Gastroesophageal sphincter (tissue), 4 donors: ENCODE measurements around the gene SERPINA1. TPM values are rescaled to one million over a fixed set of nuclear protein-coding genes. Genes with fewer than 3 reads are reported as not detected.

ENCODE experiments used
- total RNA-seq, 4 donors: library from RNA; depleted of rRNA; stranded (reverse); fragments of >200 nt; gene quantifications; one replicate each; pipeline ENCODE4 v1.1.0, GENCODE V29; 2016

Gene SERPINA1
- total RNA-seq, 4 donors from 2014 or later: 1.7 to 22.1 (median 9.4) TPM

Other genes with a start within 250 kb of the SERPINA1 start
- gene PPP4R4, start 214.3 kb downstream of the SERPINA1 start, total RNA-seq: 1 to 10 TPM in 2 of 4 donors, under 1 TPM in 2; 0.12 to 6.5 (median 1.4) TPM
- gene SERPINA10, start 95.3 kb downstream of the SERPINA1 start, total RNA-seq: not detected
- not detected for gene SERPINA6, start 65.3 kb downstream of the SERPINA1 start, total RNA-seq
- gene SERPINA2, start 21.9 kb downstream of the SERPINA1 start, total RNA-seq: not detected
- gene SERPINA11, start 64.2 kb upstream of the SERPINA1 start, total RNA-seq: not detected
- gene SERPINA9, start 87.6 kb upstream of the SERPINA1 start, total RNA-seq: not detected
- gene SERPINA12, start 120.9 kb upstream of the SERPINA1 start, total RNA-seq: not detected
- gene SERPINA4, start 172.8 kb upstream of the SERPINA1 start, total RNA-seq: not detected
- 1 to 10 TPM; 2.3 to 8.4 (median 3.7) TPM for gene SERPINA5, start 192.8 kb upstream of the SERPINA1 start, total RNA-seq
- gene SERPINA3, start 223.8 kb upstream of the SERPINA1 start, total RNA-seq: 100 to 1,000 TPM in 3 of 4 donors, 10 to 100 TPM in 1; 58.4 to 263 (median 215) TPM